ENCODE results near the gene RELCH.
A peak's percentile ranks its signal among the peaks of the same experiment; 100 is the strongest.

RELCH gene

GRCh38 chr18:62186774-62187542 lies at the start of gene RELCH, which contains the start of gene PIGN:
Gene RELCH (plus strand): TSS chr18:62187255. CDS start chr18:62187506, 251 bp downstream.
Gene PIGN (minus strand): TSS chr18:62187056. CDS start chr18:62161353, 25,703 bp downstream.
- Histone ChIP-seq H3K4me3 (ENCODE audit: low read depth, low read length) (peak within 1 kb of the TSS; percentile 97), H3K27me3 (ENCODE audit: insufficient read depth, low read length) (no peaks in the 10 kb centered on the region), H2AFZ (ENCODE audit: low read length, unreplicated experiment) (peak within 1 kb of the TSS; percentile 96), H3K36me3 (ENCODE audit: insufficient read depth, low read length) (no peaks in the 10 kb centered on the region), H3K79me2 (ENCODE audit: control insufficient read depth, insufficient read depth, low read length, unreplicated experiment) (peaks cover 67% of the 10 kb centered on the region), H3K27ac (ENCODE audit: low read depth, low read length) (peak within 1 kb of the TSS; percentile 34), H3K4me1 (ENCODE audit: control insufficient read depth, insufficient read depth, low read length, unreplicated experiment) (peaks cover 38% of the 10 kb centered on the region)

- Histone ChIP-seq H3K4me1 (ENCODE audit: control insufficient read depth, insufficient read depth, low read length, unreplicated experiment) (no peaks in the 10 kb centered on the region), H3K79me2 (ENCODE audit: control insufficient read depth, insufficient read depth, low read length, unreplicated experiment) (no peaks in the 10 kb centered on the region), H3K27ac (ENCODE audit: low read depth, low read length) (no peak overlapping the region), H3K36me3 (ENCODE audit: insufficient read depth, low read length) (peaks cover 5% of the 10 kb centered on the region; the same call in 1 of the 2 replicates), H3K4me3 (ENCODE audit: low read depth, low read length) (no peak overlapping the region), H3K27me3 (ENCODE audit: insufficient read depth, low read length) (no peaks in the 10 kb centered on the region), H2AFZ (ENCODE audit: low read length, unreplicated experiment) (no peak overlapping the region)
These were observed 48.4 kb upstream of the RELCH start for GRCh38 chr18:62138461-62139235.

GRCh38 chr18:62140259-62140658 lies 46.8 kb upstream of the RELCH start:
- no peak overlapping the region for H3K27ac ChIP-seq (ENCODE audit: low read depth, low read length)
- no peak overlapping the region for H2AFZ ChIP-seq (ENCODE audit: low read length, unreplicated experiment)
- H3K4me3 ChIP-seq (ENCODE audit: low read depth, low read length): no peak overlapping the region
- peaks cover 5% of the 10 kb centered on the region; the same call in 1 of the 2 replicates for H3K36me3 ChIP-seq (ENCODE audit: insufficient read depth, low read length)
- no peaks in the 10 kb centered on the region for H3K27me3 ChIP-seq (ENCODE audit: insufficient read depth, low read length)
- H3K4me1 ChIP-seq (ENCODE audit: control insufficient read depth, insufficient read depth, low read length, unreplicated experiment): no peaks in the 10 kb centered on the region
- no peaks in the 10 kb centered on the region for H3K79me2 ChIP-seq (ENCODE audit: control insufficient read depth, insufficient read depth, low read length, unreplicated experiment)

GRCh38 chr18:62144338-62144737 lies 42.7 kb upstream of the RELCH start:
- H3K27me3 ChIP-seq (ENCODE audit: insufficient read depth, low read length): no peaks in the 10 kb centered on the region
- no peak overlapping the region for H3K27ac ChIP-seq (ENCODE audit: low read depth, low read length)
- H3K36me3 ChIP-seq (ENCODE audit: insufficient read depth, low read length): peaks cover 5% of the 10 kb centered on the region
- H3K4me1 ChIP-seq (ENCODE audit: control insufficient read depth, insufficient read depth, low read length, unreplicated experiment): no peaks in the 10 kb centered on the region
- no peak overlapping the region for H2AFZ ChIP-seq (ENCODE audit: low read length, unreplicated experiment)
- no peaks in the 10 kb centered on the region for H3K79me2 ChIP-seq (ENCODE audit: control insufficient read depth, insufficient read depth, low read length, unreplicated experiment)
- H3K4me3 ChIP-seq (ENCODE audit: low read depth, low read length): no peak overlapping the region

- Histone ChIP-seq H3K79me2 (ENCODE audit: control insufficient read depth, insufficient read depth, low read length, unreplicated experiment) (no peaks in the 10 kb centered on the region), H3K4me3 (ENCODE audit: low read depth, low read length) (no peak overlapping the region), H2AFZ (ENCODE audit: low read length, unreplicated experiment) (no peak overlapping the region), H3K36me3 (ENCODE audit: insufficient read depth, low read length) (peaks cover 4% of the 10 kb centered on the region; the same call in 1 of the 2 replicates), H3K4me1 (ENCODE audit: control insufficient read depth, insufficient read depth, low read length, unreplicated experiment) (no peaks in the 10 kb centered on the region), H3K27ac (ENCODE audit: low read depth, low read length) (no peak overlapping the region), H3K27me3 (ENCODE audit: insufficient read depth, low read length) (no peaks in the 10 kb centered on the region)
These were observed 35.8 kb upstream of the RELCH start for GRCh38 chr18:62151068-62151771.

- H3K27me3 ChIP-seq (ENCODE audit: insufficient read depth, low read length): no peaks in the 10 kb centered on the region
- no peak overlapping the region for H3K4me3 ChIP-seq (ENCODE audit: low read depth, low read length)
- no peak overlapping the region for H3K27ac ChIP-seq (ENCODE audit: low read depth, low read length)
- peaks cover 4% of the 10 kb centered on the region; the same call in 1 of the 2 replicates for H3K36me3 ChIP-seq (ENCODE audit: insufficient read depth, low read length)
- no peaks in the 10 kb centered on the region for H3K79me2 ChIP-seq (ENCODE audit: control insufficient read depth, insufficient read depth, low read length, unreplicated experiment)
- no peaks in the 10 kb centered on the region for H3K4me1 ChIP-seq (ENCODE audit: control insufficient read depth, insufficient read depth, low read length, unreplicated experiment)
- H2AFZ ChIP-seq (ENCODE audit: low read length, unreplicated experiment): no peak overlapping the region
These were observed 34.2 kb upstream of the RELCH start for GRCh38 chr18:62152844-62153243.

- Histone ChIP-seq H3K27ac (ENCODE audit: low read depth, low read length) (no peak overlapping the region), H3K27me3 (ENCODE audit: insufficient read depth, low read length) (no peaks in the 10 kb centered on the region), H3K4me1 (ENCODE audit: control insufficient read depth, insufficient read depth, low read length, unreplicated experiment) (no peaks in the 10 kb centered on the region), H3K36me3 (ENCODE audit: insufficient read depth, low read length) (peaks cover 4% of the 10 kb centered on the region; the same call in 1 of the 2 replicates), H2AFZ (ENCODE audit: low read length, unreplicated experiment) (no peak overlapping the region), H3K79me2 (ENCODE audit: control insufficient read depth, insufficient read depth, low read length, unreplicated experiment) (no peaks in the 10 kb centered on the region), H3K4me3 (ENCODE audit: low read depth, low read length) (no peak overlapping the region)
These were observed 29.2 kb upstream of the RELCH start for GRCh38 chr18:62157843-62158242.

GRCh38 chr18:62164310-62164709 lies 22.7 kb upstream of the RELCH start:
- no peaks in the 10 kb centered on the region for H3K79me2 ChIP-seq (ENCODE audit: control insufficient read depth, insufficient read depth, low read length, unreplicated experiment)
- no peak overlapping the region for H3K4me3 ChIP-seq (ENCODE audit: low read depth, low read length)
- no peak overlapping the region for H2AFZ ChIP-seq (ENCODE audit: low read length, unreplicated experiment)
- H3K27ac ChIP-seq (ENCODE audit: low read depth, low read length): no peak overlapping the region
- H3K36me3 ChIP-seq (ENCODE audit: insufficient read depth, low read length): no peaks in the 10 kb centered on the region
- no peaks in the 10 kb centered on the region for H3K27me3 ChIP-seq (ENCODE audit: insufficient read depth, low read length)
- no peaks in the 10 kb centered on the region for H3K4me1 ChIP-seq (ENCODE audit: control insufficient read depth, insufficient read depth, low read length, unreplicated experiment)

- Histone ChIP-seq H3K27ac (ENCODE audit: low read depth, low read length) (no peak overlapping the region), H3K4me1 (ENCODE audit: control insufficient read depth, insufficient read depth, low read length, unreplicated experiment) (no peaks in the 10 kb centered on the region), H3K36me3 (ENCODE audit: insufficient read depth, low read length) (no peaks in the 10 kb centered on the region), H2AFZ (ENCODE audit: low read length, unreplicated experiment) (no peak overlapping the region), H3K79me2 (ENCODE audit: control insufficient read depth, insufficient read depth, low read length, unreplicated experiment) (no peaks in the 10 kb centered on the region), H3K27me3 (ENCODE audit: insufficient read depth, low read length) (no peaks in the 10 kb centered on the region), H3K4me3 (ENCODE audit: low read depth, low read length) (no peak overlapping the region)
These were observed 22.1 kb upstream of the RELCH start for GRCh38 chr18:62164855-62165487.

- Histone ChIP-seq H3K4me1 (ENCODE audit: control insufficient read depth, insufficient read depth, low read length, unreplicated experiment) (no peaks in the 10 kb centered on the region), H3K36me3 (ENCODE audit: insufficient read depth, low read length) (no peaks in the 10 kb centered on the region), H3K4me3 (ENCODE audit: low read depth, low read length) (no peak overlapping the region), H3K27ac (ENCODE audit: low read depth, low read length) (no peak overlapping the region), H3K27me3 (ENCODE audit: insufficient read depth, low read length) (no peaks in the 10 kb centered on the region), H2AFZ (ENCODE audit: low read length, unreplicated experiment) (no peak overlapping the region), H3K79me2 (ENCODE audit: control insufficient read depth, insufficient read depth, low read length, unreplicated experiment) (no peaks in the 10 kb centered on the region)
These were observed 21.5 kb upstream of the RELCH start for GRCh38 chr18:62165583-62165982.
